GM21619 (cell line): Measurements from ENCODE around the gene MT3.
"Not testable (repeated sequence)": the region's sequence is repeated elsewhere in the genome, so short reads cannot be mapped to it uniquely, and the experiment has no call there.

Experiments
- ATAC-seq: cut with Tn5 transposase; IDR thresholded peaks from one replicate; pipeline ENCODE4 v1.9.1; 2021; ENCODE audit not compliant: unreplicated experiment

MT3 gene

DNA sequence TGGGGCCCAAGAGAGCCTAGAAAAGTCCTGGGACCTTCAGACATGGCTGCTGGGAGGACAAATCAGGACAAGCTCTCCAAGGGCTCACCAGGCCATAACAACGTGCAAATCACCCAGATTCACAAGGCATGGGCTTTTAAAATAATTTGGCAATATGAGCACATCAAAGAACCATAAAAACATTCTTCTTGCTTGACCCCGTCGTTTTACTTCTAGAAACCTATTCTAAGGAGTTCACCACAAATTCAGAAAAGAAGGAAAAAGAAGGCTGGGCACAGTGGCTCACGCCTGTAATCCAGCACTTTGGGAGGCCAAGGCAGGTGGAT, 12.1 kb upstream of the MT3 start:
- ATAC-seq: no peak

DNA sequence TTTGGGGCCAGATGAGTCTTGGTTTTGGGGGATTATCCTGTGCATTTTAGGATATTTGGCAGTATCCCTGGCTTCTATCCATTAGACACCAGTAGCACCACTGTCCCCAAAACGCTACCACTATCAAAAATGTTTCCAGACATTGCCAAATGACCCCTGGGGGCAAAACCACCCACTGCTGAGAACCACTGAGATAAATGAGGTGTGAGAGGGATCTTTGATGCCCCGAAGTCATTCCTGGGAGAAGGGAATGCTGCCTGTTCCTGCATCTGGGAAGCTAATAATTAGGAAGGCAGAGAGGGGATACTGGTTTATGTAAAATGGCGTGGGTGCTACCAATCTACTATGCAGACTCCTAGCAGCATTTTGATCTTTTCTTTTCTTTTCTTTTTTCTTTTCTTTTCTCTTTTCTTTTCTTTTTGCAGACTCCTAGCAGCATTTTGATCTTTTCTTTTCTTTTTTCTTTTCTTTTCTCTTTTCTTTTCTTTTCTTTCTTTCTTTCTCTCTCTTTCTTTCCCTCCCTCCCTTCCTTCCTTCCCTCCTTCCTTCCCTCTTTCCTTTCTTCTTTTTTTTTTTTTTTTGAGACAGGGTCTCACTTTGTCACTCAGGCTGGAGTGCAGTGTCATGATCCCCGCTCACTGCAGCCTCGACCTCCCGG, 8.8 kb upstream of the MT3 start:
- ATAC-seq: no peak

DNA sequence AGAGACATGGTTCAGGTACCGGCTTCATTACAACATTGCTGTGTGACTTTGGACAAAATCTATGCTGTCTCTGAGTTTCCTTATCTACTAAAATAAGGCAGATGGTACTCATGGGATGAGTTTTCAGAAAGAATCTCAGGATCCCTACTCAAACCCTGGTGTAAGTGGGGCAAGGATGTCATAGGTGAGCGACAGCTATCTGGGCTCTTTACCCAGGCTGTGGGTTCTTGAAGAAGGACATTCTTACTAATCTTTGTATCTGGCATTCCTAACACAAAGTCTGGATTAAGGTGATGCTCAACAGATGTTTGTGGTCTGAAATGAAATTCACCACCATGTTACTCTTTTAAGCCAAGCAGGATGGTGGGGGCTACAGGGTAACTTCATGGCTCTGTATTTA, 6.4 kb upstream of the MT3 start:
- ATAC-seq: not testable (repeated sequence)

DNA sequence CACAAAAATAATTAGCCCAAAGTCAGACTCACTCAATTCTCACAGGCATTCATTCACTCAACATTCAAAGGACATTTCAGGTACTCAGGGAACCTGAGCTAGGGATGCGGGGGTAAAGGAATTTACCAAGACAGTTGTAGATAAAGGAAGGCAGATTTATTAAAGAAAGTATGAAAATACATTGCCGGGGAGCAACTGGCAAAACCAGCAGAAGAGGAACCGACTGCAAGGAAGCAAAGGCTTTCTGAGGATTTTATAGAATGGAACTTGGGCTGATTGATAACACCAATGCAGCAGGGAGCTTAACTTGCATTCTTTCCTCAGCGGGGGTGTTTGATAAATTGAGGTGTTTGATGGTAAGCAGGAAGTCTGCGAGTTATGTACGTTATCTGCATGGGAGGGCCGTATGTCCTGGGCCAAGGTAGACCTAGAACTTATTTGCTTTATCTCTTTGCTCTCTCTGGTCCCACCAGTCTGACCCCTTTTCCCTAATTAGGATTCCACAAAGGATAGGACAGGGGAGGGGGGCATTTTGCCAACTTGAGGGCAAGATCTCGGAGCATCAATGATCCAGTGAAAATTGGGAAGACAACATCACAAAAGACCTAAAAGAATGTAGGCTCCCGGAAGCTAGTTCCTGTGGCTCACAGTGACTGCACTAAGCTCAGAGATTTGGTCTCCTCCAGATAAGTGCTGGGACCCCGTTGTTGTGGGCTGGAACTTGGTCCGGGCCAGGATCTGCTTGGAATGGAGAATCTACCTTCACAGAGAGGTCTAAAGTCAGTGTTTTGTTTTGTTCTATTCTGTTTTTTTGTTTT, 5.8 kb upstream of the MT3 start:
- ATAC-seq: no peak

DNA sequence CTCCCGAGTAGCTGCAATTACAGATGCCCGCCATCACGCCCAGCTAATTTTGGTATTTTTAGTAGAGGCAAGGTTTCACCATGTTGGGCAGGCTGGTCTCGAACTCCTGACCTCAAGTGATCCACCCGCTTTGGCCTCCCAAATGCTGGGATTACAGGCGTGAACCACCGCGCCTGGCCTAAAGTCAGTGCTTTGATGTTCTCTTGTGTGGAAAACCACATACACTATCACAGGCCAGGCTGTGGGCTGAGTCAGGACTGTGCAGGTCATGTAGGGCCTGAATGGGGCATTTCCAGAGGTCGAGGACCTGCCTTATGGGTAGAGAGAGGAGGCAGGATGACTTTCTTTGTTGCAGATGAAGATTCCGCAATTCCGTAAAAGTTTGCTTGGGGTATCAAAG, 5.1 kb upstream of the MT3 start:
- no peak for ATAC-seq

DNA sequence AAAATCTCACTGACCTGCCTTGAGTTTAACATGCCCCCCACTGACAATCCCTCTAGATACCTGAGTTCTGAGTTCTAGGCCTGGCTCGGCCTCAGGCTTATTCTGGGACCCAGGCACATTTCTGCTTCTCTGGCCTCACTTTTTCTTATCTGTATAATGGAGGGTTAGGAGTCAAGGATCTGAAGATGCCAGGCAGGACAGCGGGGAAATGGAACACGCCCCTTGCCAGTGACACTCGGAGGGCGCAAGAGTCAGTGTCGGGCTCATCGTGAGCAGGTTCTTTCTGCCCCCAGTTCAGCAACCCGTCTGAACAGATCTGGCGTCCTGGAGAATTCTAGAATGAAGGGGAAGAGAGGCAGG, 567 bp upstream of the MT3 start:
- ATAC-seq: no peak

DNA sequence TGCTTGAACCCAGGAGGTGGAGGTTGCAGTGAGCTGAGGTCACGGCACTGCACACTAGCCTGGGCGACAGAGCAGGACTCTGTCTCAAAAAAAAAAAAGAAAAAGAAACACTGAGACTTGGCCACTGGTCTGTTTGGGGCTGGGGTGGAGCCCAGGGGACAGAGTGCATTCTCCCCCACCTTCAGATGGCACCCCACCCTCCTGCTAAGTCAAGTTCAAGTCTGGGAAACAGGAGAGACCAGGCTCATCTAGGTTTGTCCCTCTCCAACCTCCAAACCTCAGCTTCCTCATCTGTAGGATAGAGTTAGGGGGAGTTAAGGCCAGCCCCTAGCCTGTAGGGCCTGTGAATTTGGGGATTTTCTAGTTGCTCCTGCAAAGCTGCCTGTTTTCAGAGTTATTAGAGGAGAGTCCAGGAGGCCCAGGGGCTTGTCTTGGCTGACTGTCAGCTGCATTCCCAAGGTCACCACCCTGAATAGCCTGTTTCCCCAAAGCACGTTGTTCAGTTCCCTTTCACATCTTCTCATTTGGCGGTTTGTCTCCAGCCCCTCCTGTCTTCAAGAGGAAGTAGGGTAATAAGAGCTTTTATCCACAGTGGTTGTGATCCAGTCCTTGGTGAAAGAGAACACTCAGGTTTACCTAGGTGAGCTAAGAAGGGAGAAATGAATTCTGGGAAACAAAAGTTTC, 2.2 kb downstream of the MT3 start:
- no peak for ATAC-seq

DNA sequence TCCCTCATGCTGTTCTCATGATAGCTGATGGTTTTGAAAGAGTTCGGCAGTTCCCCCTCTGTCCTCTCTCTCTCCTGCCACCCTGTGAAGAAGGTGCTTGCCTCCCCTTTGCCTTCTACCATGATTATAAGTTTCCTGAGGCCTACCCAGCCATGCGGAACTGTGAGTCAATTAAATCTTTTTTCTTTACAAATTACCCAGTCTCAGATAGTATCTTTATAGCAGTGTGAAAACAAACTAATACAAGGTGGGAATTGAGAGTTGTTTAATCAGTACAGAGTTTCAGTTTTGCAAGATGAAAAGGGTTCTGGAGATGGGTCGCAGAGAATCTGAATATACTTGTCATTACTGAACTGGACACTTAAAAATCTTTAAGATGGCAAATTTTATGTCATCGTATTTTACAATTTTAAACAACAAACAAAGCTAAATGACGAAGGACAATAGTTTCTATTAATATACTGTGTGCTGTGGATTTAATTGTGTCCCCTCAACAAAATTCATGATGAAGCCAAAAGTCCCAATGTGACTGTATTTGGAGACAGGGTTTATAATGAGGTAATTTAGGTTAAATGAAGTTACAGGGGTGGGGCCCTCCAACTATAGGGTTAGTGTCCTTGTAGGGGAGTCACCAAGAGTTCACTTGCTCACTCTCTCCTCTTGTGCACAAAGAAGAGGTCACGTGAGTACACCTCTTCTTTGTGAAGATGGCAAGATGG, 4.4 kb downstream of the MT3 start:
- ATAC-seq: no peak

DNA sequence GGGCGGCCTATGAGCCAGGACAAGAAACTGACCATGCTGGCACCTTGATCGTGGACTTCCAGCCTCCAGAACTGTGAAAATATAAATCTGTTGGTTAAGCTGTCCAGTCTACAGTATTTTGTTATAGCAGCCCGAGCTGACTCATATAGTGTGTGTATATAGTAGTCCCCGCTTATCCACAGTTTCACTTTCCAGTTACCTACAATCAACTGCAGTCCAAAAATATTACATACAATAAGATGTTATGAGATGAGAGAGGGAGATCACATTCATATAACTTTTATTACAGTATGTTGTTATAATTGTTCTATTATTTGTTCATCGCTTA, 4.9 kb downstream of the MT3 start:
- no peak for ATAC-seq

DNA sequence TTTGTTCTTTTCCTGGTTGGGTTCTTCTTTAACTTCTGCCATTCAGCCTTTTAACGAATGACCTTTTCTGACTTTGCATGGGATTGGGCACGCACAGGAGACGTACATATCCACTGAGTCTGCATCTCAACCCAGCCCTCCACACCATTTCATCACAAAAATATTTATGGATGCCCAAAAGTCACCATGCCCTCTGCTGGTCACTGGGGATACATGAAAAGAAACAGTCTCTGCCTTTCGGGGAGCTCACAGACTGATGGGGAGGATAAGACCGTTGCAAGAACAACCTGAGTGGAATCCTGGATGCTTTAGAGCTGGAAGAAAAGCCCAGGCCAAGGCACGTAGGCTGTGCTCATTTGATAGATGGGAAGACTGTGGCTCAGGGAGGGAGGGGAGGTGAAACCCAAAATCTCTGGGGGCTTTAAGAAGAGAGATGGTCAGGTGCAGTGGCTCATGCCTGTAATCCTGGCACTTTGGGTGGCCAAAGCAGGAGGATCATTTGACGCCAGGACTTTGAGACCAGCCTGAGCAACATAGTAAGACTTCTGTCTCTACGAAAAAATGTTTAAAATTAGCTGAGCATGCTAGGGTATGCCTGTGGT, 11.2 kb downstream of the MT3 start:
- ATAC-seq: no peak

DNA sequence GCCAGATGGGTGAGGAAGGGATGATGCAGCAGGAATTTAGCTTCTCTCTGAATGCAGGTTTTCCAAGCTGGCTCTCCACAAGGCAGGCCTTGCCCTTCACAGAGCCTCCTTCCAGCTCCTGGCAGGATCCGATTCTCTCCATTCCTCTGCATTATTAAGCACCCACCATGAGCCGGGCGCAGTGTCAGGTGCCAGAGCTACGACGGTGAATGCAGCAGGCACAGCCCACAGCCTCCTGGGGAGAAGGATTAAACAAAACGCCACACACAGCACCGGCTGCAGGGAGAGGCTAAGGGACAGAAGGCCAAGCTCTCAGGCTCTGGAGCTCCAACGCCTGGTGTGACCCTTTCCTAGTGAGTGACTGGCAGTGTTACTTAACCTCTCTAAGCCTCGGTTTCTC, 12.0 kb downstream of the MT3 start:
- ATAC-seq: no peak

DNA sequence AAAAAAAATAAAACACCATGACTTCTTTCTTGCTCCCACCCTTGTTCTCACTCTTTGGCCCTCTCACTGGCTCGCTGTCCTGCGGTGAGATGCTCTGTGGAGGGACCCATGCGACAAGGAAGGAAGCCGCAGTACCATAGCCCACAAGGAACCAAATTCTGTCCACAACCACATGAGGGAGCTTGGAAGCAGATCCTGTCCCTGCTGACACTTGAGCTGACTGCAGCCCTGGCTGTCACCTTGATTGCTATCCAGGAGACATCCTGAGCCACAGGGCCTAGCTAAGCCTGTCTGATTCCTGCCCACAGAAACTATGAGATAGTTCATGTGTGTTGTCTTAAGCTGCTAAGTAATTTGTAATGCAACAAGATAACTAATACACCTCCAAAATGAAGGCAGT, 14.3 kb downstream of the MT3 start:
- no peak for ATAC-seq

DNA sequence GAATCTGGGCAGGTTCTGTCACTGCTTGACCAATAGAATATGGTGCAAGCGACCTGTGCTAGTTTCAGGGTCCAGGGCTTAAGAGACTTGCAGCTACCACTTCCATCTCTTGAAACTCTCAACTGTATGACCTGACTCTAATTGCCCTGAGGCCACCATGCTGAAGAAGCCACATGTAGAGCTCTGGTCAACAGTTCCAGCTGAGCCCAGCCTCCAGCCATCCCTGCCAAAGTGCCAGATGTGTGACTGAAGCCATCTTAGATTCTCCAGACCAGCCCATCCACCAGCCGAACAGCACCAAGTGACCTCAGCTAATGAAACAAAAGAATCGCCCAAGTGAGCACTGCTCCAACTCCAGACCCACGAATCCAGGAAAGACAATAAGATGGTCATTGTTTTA, 15.6 kb downstream of the MT3 start:
- ATAC-seq: no peak

DNA sequence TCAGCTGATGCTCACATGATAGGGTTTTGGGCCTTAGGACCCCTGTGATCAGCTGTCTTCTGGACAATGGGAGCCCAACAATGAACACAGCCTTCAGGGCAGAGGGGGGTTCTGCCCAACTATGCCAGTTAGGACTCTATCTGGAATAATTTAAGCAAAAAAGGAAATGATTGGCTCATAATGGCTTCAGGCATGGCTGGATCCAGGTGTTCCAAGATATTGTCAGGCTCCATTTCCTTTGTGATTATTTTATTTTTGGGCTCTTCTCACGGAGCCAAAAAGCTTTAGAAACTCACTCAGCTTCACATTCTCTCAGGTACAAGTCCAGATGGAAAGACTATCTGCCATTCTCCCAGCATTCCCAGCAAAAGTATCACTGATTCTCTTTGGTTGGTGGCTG, 16.1 kb downstream of the MT3 start:
- ATAC-seq: no peak

DNA sequence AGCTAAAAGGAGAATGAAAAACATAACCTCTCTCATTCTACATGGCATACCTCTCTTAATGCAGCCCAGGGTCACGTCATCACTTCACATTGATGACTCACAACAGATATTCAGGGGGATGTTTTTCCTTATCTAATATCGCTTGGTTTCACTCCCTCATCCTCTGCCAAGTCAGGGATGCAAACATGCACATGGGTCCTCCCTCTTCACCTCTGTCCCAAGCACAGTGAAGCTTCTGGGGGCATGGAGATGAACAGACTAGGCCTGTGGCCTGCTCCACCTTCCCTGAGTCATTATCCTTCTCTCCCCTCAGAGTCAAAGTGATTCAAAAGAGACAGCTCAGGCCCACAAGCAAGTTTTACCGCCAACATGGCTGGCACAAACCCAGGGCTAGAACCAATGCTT, 16.7 kb downstream of the MT3 start:
- no peak for ATAC-seq

DNA sequence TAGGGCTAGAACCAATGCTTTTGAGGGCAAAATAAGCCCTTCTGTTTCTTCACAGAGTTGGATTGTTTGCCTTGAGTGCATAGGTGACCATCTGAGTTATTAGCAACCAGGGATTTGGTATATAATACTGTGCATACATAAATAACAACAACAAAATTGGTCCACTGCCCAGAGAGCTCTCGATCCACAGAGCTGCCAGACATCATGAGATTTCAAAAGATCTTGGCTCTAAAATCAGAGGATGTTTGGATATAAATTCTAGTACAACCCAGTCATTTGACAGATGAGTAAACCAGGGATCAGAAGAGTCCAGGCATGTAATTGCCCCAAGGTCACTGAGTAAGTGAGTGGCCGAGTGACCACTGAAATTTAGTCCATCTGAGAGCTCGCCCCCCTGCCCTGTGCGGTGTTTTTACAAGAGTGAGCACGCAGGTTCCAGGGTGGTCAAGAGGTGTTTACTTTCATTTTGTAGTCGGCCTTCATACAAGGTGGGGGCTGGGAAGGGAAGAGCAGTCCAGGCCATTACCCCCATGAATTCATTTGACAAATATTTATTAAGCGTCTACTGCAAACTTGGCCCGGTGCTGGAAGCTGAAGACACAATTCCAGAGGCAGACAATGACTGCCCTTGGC, 17.3 kb downstream of the MT3 start:
- ATAC-seq: no peak

DNA sequence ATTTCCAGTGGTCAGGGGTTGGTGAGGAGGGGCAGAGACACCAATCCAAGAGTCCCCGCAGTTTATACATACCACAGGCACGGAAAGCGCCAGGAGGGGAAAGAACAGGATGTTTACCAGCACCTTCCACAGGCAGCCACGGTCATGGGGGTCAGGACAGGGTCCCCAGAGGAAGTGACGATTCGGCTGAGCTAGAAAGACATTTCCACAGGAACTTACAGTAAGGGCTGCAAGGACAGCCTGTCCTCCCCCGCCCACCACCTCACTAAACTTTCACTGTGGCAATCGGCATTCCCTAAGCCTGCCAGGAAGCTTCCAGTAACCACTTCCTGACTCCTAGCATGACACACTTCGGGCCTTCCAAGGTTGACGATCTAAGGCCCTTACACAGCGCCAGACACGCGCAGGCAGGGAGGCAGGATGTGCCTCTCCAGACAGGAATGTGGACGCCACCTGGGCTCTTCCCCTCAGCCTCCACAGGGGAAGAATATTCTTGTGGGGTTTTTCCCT, 17.8 kb downstream of the MT3 start:
- no peak for ATAC-seq

DNA sequence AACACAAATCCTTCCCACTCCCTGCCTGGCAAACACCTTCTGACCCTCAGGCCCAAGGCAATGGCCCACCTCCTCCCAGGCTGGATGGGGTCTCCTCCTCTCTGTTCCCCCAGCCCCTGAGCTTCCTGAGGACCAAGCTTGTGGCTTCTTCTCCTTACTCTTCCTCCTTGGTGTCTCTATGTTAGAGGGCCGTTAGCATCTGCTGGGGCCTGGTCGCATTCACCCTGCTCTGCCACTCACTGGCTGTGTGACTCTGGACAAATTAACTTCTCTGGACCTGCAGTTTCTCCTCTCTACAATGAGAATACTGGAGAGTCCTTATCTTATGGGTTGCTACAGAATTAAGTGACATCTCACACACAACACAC, 18.3 kb downstream of the MT3 start:
- ATAC-seq: no peak

DNA sequence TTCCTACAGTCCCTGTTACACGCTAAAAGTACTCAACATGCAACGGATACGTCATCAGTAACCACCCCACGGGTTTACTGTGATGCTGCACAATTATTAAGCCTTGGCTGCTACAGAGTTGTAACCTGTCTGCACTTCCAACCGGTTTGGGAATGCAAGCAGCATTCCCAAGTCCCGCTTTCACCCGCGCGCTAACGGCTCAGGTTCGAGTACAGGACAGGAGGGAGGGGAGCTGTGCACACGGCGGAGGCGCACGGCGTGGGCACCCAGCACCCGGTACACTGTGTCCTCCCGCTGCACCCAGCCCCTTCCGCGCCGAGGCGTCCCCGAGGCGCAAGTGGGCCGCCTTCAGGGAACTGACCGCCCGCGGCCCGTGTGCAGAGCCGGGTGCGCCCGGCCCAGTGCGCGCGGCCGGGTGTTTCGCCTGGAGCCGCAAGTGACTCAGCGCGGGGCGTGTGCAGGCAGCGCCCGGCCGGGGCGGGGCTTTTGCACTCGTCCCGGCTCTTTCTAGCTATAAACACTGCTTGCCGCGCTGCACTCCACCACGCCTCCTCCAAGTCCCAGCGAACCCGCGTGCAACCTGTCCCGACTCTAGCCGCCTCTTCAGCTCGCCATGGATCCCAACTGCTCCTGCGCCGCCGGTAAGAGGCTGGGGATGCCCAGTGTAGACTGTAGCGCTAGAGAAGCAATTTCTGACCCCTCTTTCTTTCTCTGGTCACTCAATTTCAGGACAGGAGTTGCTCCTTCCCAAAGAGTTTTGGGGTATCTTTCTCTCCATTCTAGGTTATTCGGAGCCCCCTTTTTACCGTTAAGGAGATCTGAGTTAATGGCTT, 18.9 kb downstream of the MT3 start, which contains the start of gene MT2A:
Gene MT2A, plus strand, starts transcription at position 542 of the 833 bp plus-strand sequence. Its CDS starts 72 bp downstream, at position 614.
- peak; percentile 78 for ATAC-seq
